Stimulated activated CD8-positive, alpha-beta memory T cell treated with anti-CD3 and anti-CD28 coated beads, Interleukin-15, amount 100 ng/mL, for 1 hour (primary cell): ENCODE results near the gene KMO.

ENCODE experiments used
- DNase-seq: peaks from one replicate; pipeline ENCODE4 v3.0.0-alpha.2; 2020; ENCODE audit warnings: low read depth

The KMO gene

GRCh38 chr1:241542199-241542907 is 10.2 kb downstream of the KMO start:
- DNase-seq: no peak

GRCh38 chr1:241548008-241548407 is 15.8 kb downstream of the KMO start:
- DNase-seq: no peak

- no peak for DNase-seq
These were observed 18.1 kb downstream of the KMO start for GRCh38 chr1:241550318-241550717.

GRCh38 chr1:241551759-241552638 is 19.8 kb downstream of the KMO start:
- DNase-seq: peak; percentile 2

- no peak for DNase-seq
These were observed 21.9 kb downstream of the KMO start for GRCh38 chr1:241553886-241554592.

GRCh38 chr1:241555526-241555925 is 23.3 kb downstream of the KMO start:
- DNase-seq: no peak

GRCh38 chr1:241557031-241557430 is 24.9 kb downstream of the KMO start:
- DNase-seq: no peak

- no peak for DNase-seq
These were observed 25.5 kb downstream of the KMO start for GRCh38 chr1:241557551-241558193.

- no peak for DNase-seq
These were observed 28.1 kb downstream of the KMO start for GRCh38 chr1:241560146-241560848.

- DNase-seq: no peak
These were observed 28.6 kb downstream of the KMO start for GRCh38 chr1:241560849-241561187.

GRCh38 chr1:241569848-241570247 is 37.7 kb downstream of the KMO start:
- no peak for DNase-seq

- DNase-seq: no peak
These were observed 42.0 kb downstream of the KMO start for GRCh38 chr1:241574154-241574553.

- no peak for DNase-seq
These were observed 47.3 kb downstream of the KMO start for GRCh38 chr1:241579434-241579833.

- no peak for DNase-seq
These were observed 50.7 kb downstream of the KMO start for GRCh38 chr1:241582921-241583321.

GRCh38 chr1:241586905-241587512 is 54.8 kb downstream of the KMO start:
- DNase-seq: no peak

- DNase-seq: no peak
These were observed 57.3 kb downstream of the KMO start for GRCh38 chr1:241589521-241589920.

- DNase-seq: no peak
These were observed 58.5 kb downstream of the KMO start for GRCh38 chr1:241590719-241591118.

GRCh38 chr1:241591317-241591716 is 59.1 kb downstream of the KMO start:
- no peak for DNase-seq

GRCh38 chr1:241591736-241592135 is 59.6 kb downstream of the KMO start:
- DNase-seq: no peak

GRCh38 chr1:241592273-241592958 is 60.2 kb downstream of the KMO start:
- no peak for DNase-seq

GRCh38 chr1:241593186-241593585 is 61.0 kb downstream of the KMO start:
- no peak for DNase-seq
